HepG2 (cell line): ENCODE results near the gene VMO1. TPM values are rescaled to one million over a fixed set of nuclear protein-coding genes. Genes with fewer than 3 reads are reported as not detected.

Source experiments
- ATAC-seq: fragments of 200-7000 bp; cut with Tn5 transposase; 3 replicates; pipeline ENCODE4 v1.9.1; 2020; ENCODE audit warnings: mild to moderate bottlenecking, moderate library complexity
- BruUV-seq: library from RNA; stranded (reverse); fragments of 400-500 nt; replicated peaks from 2 replicates; lab custom pipeline; 2021; lab: Mats Ljungman, UMichigan
- CTCF ChIA-PET: fragments of 300-600 bp; formaldehyde crosslinking; extraction: SDS; loops from one replicate; lab custom pipeline; 2021; ENCODE audit warnings: low total read pairs, inconsistent platforms, low intra/inter-chr PET ratio; lab: Yijun Ruan, JAX
- POLR2A ChIA-PET: fragments of 350-600 bp; sonication (Branson Sonifier 250); formaldehyde crosslinking; loops from one replicate; lab custom pipeline; 2020; ENCODE audit warnings: antibody characterized with exemption, inconsistent platforms; lab: Yijun Ruan, JAX
- DNase-seq: peaks from one replicate; pipeline ENCODE4 v3.0.0-alpha.2; 2015; ENCODE audit warnings: low spot score
- FAIRE-seq: peaks from 3 replicates; lab custom pipeline; 2011; peaks lifted over from hg19 to GRCh38; lab: Jason Lieb, UNC
- H2AFZ ChIP-seq: one replicate; pipeline ENCODE4 v1.6.1; 2011; ENCODE audit warnings: low read length, inconsistent platforms
- H3K27ac ChIP-seq: fragments of 300-600 bp; 3 replicates; pipeline ENCODE4 v1.8.0; 2011; ENCODE audit warnings: mixed run types, mild to moderate bottlenecking, mixed read lengths, low read length, inconsistent platforms; ENCODE audit not compliant: insufficient read depth; ENCODE audit errors: extremely low read length
- H3K27me3 ChIP-seq, 2 experiments: fragments of 200-600 bp in 1 of 2; 2 replicates in 1 of 2; 3 replicates in 1 of 2; pipeline versions ENCODE4 v1.6.0 to v1.8.0; 2011; ENCODE audit warnings: low read length in 2 of 2, mild to moderate bottlenecking in 2 of 2, moderate library complexity in 2 of 2, inconsistent platforms in 1 of 2; ENCODE audit not compliant: insufficient read depth in 2 of 2, control insufficient read depth in 1 of 2
- H3K36me3 ChIP-seq, 2 experiments: fragments of 200-600 bp in 1 of 2; replicated peaks in 1 of 2; 2 replicates in 1 of 2; 3 replicates in 1 of 2; pipeline versions ENCODE4 v1.5.1 to v1.8.0; 2011; ENCODE audit warnings: low read length in 2 of 2, inconsistent platforms in 1 of 2; ENCODE audit not compliant: insufficient read depth in 2 of 2, control insufficient read depth in 1 of 2
- H3K4me1 ChIP-seq: 2 replicates; pipeline ENCODE4 v1.5.1; 2012; ENCODE audit warnings: low read length, inconsistent platforms; ENCODE audit not compliant: insufficient read depth
- H3K4me2 ChIP-seq: 2 replicates; pipeline ENCODE4 v1.6.0; 2011; ENCODE audit warnings: low read depth, low read length, inconsistent platforms
- H3K4me3 ChIP-seq, 3 experiments: fragments of 200-600 bp in 1 of 3; sonication (generic), shearing (Covaris generic) in 1 of 3; replicated peaks in 1 of 3; 2 replicates each; pipeline ENCODE4 v1.5.1; 2011 to 2016; ENCODE audit warnings: low read length in 3 of 3, inconsistent platforms in 2 of 3, low read depth in 2 of 3, mild to moderate bottlenecking in 2 of 3, control low read depth in 1 of 3, mixed read lengths in 1 of 3; ENCODE audit not compliant: insufficient read depth in 1 of 3
- H3K79me2 ChIP-seq: one replicate; pipeline ENCODE4 v1.6.1; 2011; ENCODE audit warnings: low read length, inconsistent platforms; ENCODE audit not compliant: insufficient read depth
- H3K9ac ChIP-seq: 2 replicates; pipeline ENCODE4 v1.6.0; 2011; ENCODE audit warnings: mild to moderate bottlenecking, low read depth, low read length, inconsistent platforms; ENCODE audit not compliant: insufficient read depth
- H3K9me3 ChIP-seq: 2 replicates; pipeline ENCODE4 v1.5.1; 2012; ENCODE audit warnings: mild to moderate bottlenecking, low read length
- H4K20me1 ChIP-seq: 2 replicates; pipeline ENCODE4 v1.6.0; 2011; ENCODE audit warnings: inconsistent platforms, mild to moderate bottlenecking, low read length, moderate library complexity; ENCODE audit not compliant: insufficient read depth
- IKZF1 ChIP-seq: fragments of 450-650 bp; IDR thresholded peaks from 2 replicates; pipeline ENCODE4 v1.7.1; 2016
- RBM22 ChIP-seq: fragments of 200-400 bp; formaldehyde crosslinking; optimal IDR thresholded peaks from 2 replicates; pipeline ENCODE3; 2017; ENCODE audit warnings: mild to moderate bottlenecking, low read length, moderate library complexity
- REL ChIP-seq: sonication (generic); formaldehyde crosslinking; conservative IDR thresholded peaks from 2 replicates; pipeline ENCODE4 v1.8.0; 2022; ENCODE audit warnings: mild to moderate bottlenecking, missing genetic modification reagents, moderate library complexity
- TAF1 ChIP-seq: sonication (generic); formaldehyde crosslinking; IDR thresholded peaks from 2 replicates; pipeline ENCODE4 v1.4.0; 2020; ENCODE audit warnings: missing genetic modification reagents
- WGBS: methylation state at CpG from one replicate; pipeline ENCODE4 v1.1.6; 2017; ENCODE audit warnings: low lambda C conversion rate; 5-methylcytosine and 5-hydroxymethylcytosine counted together
- in situ Hi-C: cut with HindIII; loops from 2 replicates; pipeline ENCODE4 v1.10.0; 2017; ENCODE audit warnings: low pct_unique_long_range_greater_than_20kb; ENCODE audit not compliant: extremely low pct_ligation_motif_present
- intact Hi-C: fragments of 100-400 bp; cut with micrococcal nuclease; formaldehyde crosslinking; loops from one replicate; pipeline ENCODE4 v1.10.0; 2022; ENCODE audit not compliant: unreplicated experiment
- polyA plus RNA-seq, 8 experiments: library from polyadenylated mRNA; depleted of rRNA in 3 of 8; stranded (reverse) in 7 of 8; unstranded in 1 of 8; fragments of >200 nt; fragmentation: Illumina TruSeq in 4 of 8; extraction: Trizol in 4 of 8; gene quantifications; 2 replicates each; pipeline versions ENCODE4 v1.2.1 to v1.2.3, GENCODE V29; 2011 to 2016; ENCODE audit warnings: low read depth in 4 of 8, missing spikeins in 1 of 8, mixed read lengths in 1 of 8; ENCODE audit not compliant: insufficient read depth in 1 of 8
- total RNA-seq, 5 experiments: library from RNA; depleted of rRNA; stranded (reverse); fragments of >200 nt; fragmentation: Illumina TruSeq; extraction: Trizol; gene quantifications; 2 replicates each; pipeline ENCODE4 v1.2.3, GENCODE V29; 2016; ENCODE audit warnings: low read depth in 1 of 5
- TF ChIP-seq, protein P1 (sequence below): sonication (generic); formaldehyde crosslinking; IDR thresholded peaks from 2 replicates; pipeline ENCODE4 v1.5.0; 2020; ENCODE audit warnings: mild to moderate bottlenecking, missing genetic modification reagents, borderline replicate concordance

The VMO1 gene
- total and polyA plus RNA-seq, 2 of the 13 experiments (the other 11 are each of a cell fraction or from before 2014, with no cell fraction given) = not detected

DNA sequence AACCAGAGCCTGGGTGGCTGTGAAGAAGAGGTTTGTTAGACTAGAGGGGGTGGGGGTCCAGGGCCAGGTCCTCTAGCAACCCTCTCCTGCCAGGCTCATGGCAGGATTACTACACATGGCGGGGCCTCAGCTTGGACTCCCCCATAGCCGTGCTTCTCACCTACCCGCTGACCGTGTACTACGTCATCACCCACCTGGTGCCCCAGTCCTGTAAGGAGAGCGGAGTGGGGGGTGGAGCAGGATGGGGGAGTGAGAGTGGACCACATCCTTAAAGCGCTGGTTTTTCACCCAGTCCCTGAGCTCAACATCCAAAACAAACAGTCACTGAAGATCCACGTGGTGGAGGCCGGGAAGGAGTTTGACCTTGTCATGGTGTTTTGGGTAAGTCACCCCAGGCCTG lies 42.3 kb downstream of the VMO1 start (continued):
- no peak for TF ChIP-seq IKZF1
- no peak for TF ChIP-seq RBM22
- TF ChIP-seq, all 625 proteins: peak for 3

DNA sequence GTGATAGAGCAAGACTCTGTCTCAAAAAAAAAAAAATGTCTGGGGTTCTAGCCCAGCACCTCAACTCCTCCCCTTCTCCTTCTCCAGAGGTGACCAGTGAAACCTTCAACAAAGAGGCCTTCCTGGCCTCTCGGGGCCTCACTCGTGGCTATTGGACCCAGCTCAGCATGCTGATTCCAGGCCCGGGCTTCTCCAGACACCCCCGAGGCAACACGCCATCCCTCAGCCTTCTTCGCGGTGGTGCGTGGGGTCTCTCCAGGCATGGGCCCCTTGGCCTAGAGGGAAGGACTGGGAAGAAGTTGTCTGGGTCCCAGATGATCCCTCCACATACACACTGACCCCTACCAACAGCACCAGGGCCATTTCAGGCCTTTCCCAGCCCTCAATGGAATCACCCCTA lies 42.9 kb downstream of the VMO1 start:
- in situ Hi-C loops = no loop called here

More for the DNA sequence above, 42.9 kb downstream of the VMO1 start:
- POLR2A ChIA-PET = interaction anchor here (2.2 to 3.8 kb wide), 2 partner anchors 35 to 45 kb away, joined by 9 to 14 read pairs; partner anchors contain the start of gene GLTPD2
- ATAC-seq (no peak), DNase-seq (no peak), FAIRE-seq (no peak)
- no peak overlapping the region for H3K27ac ChIP-seq
- H3K27me3 ChIP-seq = peaks cover 2 to 24% of the 10 kb centered on the region in 2 experiments; a peak in 3 of 5 replicates
- no peak overlapping the region for H3K9ac ChIP-seq
- no peaks in the 10 kb centered on the region for H4K20me1 ChIP-seq
- H3K36me3 ChIP-seq = no peaks in the 10 kb centered on the region
- 80% methylated on average over 8 of the region's 8 CpGs for WGBS
- H3K4me1 ChIP-seq = peaks cover 71% of the 10 kb centered on the region
- no peak overlapping the region for H3K4me3 ChIP-seq
- CTCF ChIA-PET = no interaction called here
- TF ChIP-seq REL (no peak), TAF1 (CRISPR knock-in tag) (no peak)
- TF ChIP-seq, protein P1, sequence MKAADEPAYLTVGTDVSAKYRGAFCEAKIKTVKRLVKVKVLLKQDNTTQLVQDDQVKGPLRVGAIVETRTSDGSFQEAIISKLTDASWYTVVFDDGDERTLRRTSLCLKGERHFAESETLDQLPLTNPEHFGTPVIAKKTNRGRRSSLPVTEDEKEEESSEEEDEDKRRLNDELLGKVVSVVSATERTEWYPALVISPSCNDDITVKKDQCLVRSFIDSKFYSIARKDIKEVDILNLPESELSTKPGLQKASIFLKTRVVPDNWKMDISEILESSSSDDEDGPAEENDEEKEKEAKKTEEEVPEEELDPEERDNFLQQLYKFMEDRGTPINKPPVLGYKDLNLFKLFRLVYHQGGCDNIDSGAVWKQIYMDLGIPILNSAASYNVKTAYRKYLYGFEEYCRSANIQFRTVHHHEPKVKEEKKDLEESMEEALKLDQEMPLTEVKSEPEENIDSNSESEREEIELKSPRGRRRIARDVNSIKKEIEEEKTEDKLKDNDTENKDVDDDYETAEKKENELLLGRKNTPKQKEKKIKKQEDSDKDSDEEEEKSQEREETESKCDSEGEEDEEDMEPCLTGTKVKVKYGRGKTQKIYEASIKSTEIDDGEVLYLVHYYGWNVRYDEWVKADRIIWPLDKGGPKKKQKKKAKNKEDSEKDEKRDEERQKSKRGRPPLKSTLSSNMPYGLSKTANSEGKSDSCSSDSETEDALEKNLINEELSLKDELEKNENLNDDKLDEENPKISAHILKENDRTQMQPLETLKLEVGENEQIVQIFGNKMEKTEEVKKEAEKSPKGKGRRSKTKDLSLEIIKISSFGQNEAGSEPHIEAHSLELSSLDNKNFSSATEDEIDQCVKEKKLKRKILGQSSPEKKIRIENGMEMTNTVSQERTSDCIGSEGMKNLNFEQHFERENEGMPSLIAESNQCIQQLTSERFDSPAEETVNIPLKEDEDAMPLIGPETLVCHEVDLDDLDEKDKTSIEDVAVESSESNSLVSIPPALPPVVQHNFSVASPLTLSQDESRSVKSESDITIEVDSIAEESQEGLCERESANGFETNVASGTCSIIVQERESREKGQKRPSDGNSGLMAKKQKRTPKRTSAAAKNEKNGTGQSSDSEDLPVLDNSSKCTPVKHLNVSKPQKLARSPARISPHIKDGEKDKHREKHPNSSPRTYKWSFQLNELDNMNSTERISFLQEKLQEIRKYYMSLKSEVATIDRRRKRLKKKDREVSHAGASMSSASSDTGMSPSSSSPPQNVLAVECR (CRISPR knock-in tag) = no peak
- H3K79me2 ChIP-seq = no peaks in the 10 kb centered on the region
- no peaks in the 10 kb centered on the region for H3K9me3 ChIP-seq
- no peak overlapping the region for H2AFZ ChIP-seq
- intact Hi-C loops = no loop called here
- no TSS peak for BruUV-seq
- no peak overlapping the region for H3K4me2 ChIP-seq
